Activated naive CD8-positive, alpha-beta T cell treated with anti-CD3 and anti-CD28 coated beads for 36 hours (primary cell): ENCODE measurements around the gene ARPC4. TPM values are rescaled to one million over a fixed set of nuclear protein-coding genes. Genes with fewer than 3 reads are reported as not detected.

Experiments
- DNase-seq: peaks from one replicate; pipeline ENCODE4 v3.0.0; 2021
- H3K27ac Mint-ChIP-seq: one replicate; pipeline ENCODE4 v1.8.0; 2022; ENCODE audit warnings: mild to moderate bottlenecking, moderate library complexity, mixed read lengths
- H3K27me3 Mint-ChIP-seq: one replicate; pipeline ENCODE4 v1.8.0; 2022; ENCODE audit warnings: mild to moderate bottlenecking, mixed read lengths
- H3K36me3 Mint-ChIP-seq: one replicate; pipeline ENCODE4 v1.8.0; 2021; ENCODE audit warnings: mild to moderate bottlenecking, mixed read lengths
- H3K4me1 Mint-ChIP-seq: one replicate; pipeline ENCODE4 v1.8.0; 2021; ENCODE audit warnings: mixed read lengths
- H3K4me3 Mint-ChIP-seq: one replicate; pipeline ENCODE4 v1.8.0; 2022; ENCODE audit warnings: mild to moderate bottlenecking, moderate library complexity, mixed read lengths
- H3K9me3 Mint-ChIP-seq: one replicate; pipeline ENCODE4 v1.8.0; 2022; ENCODE audit warnings: mixed read lengths
- total RNA-seq, 2 experiments: library from RNA; stranded (reverse); gene quantifications; one replicate each; pipeline ENCODE4 v1.2.3, GENCODE V29; 2021

Gene ARPC4
- total RNA-seq, 2 experiments from 2014 or later = 251 to 253 TPM

- Mint-ChIP-seq H3K36me3 (peaks cover 38% of the 10 kb centered on the region), H3K27me3 (no peaks in the 10 kb centered on the region)
Observed at GRCh38 chr3:9795207-9795606, 2.3 kb downstream of the ARPC4 start.

GRCh38 chr3:9797196-9797945, 4.5 kb downstream of the ARPC4 start:
- Mint-ChIP-seq H3K27ac (no peak overlapping the region), H3K9me3 (no peaks in the 10 kb centered on the region), H3K27me3 (no peaks in the 10 kb centered on the region), H3K36me3 (peaks cover 40% of the 10 kb centered on the region), H3K4me3 (no peak overlapping the region), H3K4me1 (peaks cover 27% of the 10 kb centered on the region)
- DNase-seq = no peak

More at GRCh38 chr3:9795207-9795606, 2.3 kb downstream of the ARPC4 start:
- H3K9me3 Mint-ChIP-seq = no peaks in the 10 kb centered on the region
- peaks cover 38% of the 10 kb centered on the region for H3K4me1 Mint-ChIP-seq
- H3K27ac Mint-ChIP-seq = peak overlapping the region; percentile 69
- DNase-seq = no peak
- peak overlapping the region; percentile 66 for H3K4me3 Mint-ChIP-seq

GRCh38 chr3:9800529-9800928, 7.6 kb downstream of the ARPC4 start:
- Mint-ChIP-seq H3K4me3 (no peak overlapping the region), H3K36me3 (peaks cover 18% of the 10 kb centered on the region), H3K27me3 (no peaks in the 10 kb centered on the region), H3K9me3 (no peaks in the 10 kb centered on the region), H3K4me1 (peaks cover 15% of the 10 kb centered on the region), H3K27ac (peak overlapping the region; percentile 38)
- no peak for DNase-seq

- Mint-ChIP-seq H3K4me1 (peaks cover 17% of the 10 kb centered on the region), H3K36me3 (peaks cover 19% of the 10 kb centered on the region), H3K4me3 (no peak overlapping the region), H3K9me3 (no peaks in the 10 kb centered on the region), H3K27me3 (no peaks in the 10 kb centered on the region), H3K27ac (peak overlapping the region; percentile 36)
- no peak for DNase-seq
Observed at GRCh38 chr3:9803494-9803893, 10.6 kb downstream of the ARPC4 start.

GRCh38 chr3:9804996-9805395, 12.1 kb downstream of the ARPC4 start:
- H3K27me3 Mint-ChIP-seq = no peaks in the 10 kb centered on the region
- no peak for DNase-seq
- H3K27ac Mint-ChIP-seq = no peak overlapping the region
- H3K9me3 Mint-ChIP-seq = no peaks in the 10 kb centered on the region
- H3K36me3 Mint-ChIP-seq = peaks cover 16% of the 10 kb centered on the region
- peaks cover 29% of the 10 kb centered on the region for H3K4me1 Mint-ChIP-seq
- H3K4me3 Mint-ChIP-seq = no peak overlapping the region

- DNase-seq = no peak
- Mint-ChIP-seq H3K9me3 (no peaks in the 10 kb centered on the region), H3K36me3 (peaks cover 21% of the 10 kb centered on the region), H3K4me3 (no peak overlapping the region), H3K4me1 (peaks cover 35% of the 10 kb centered on the region), H3K27me3 (no peaks in the 10 kb centered on the region), H3K27ac (no peak overlapping the region)
Observed at GRCh38 chr3:9806137-9806536, 13.3 kb downstream of the ARPC4 start.

GRCh38 chr3:9806688-9807589, 14.1 kb downstream of the ARPC4 start:
- Mint-ChIP-seq H3K4me1 (peaks cover 35% of the 10 kb centered on the region), H3K4me3 (no peak overlapping the region), H3K36me3 (peaks cover 27% of the 10 kb centered on the region), H3K27ac (peak overlapping the region; percentile 91), H3K9me3 (no peaks in the 10 kb centered on the region), H3K27me3 (no peaks in the 10 kb centered on the region)
- no peak for DNase-seq

- no peak for DNase-seq
- no peak overlapping the region for H3K4me3 Mint-ChIP-seq
- no peaks in the 10 kb centered on the region for H3K27me3 Mint-ChIP-seq
- no peaks in the 10 kb centered on the region for H3K9me3 Mint-ChIP-seq
- peak overlapping the region; percentile 91 for H3K27ac Mint-ChIP-seq
- H3K4me1 Mint-ChIP-seq = peaks cover 35% of the 10 kb centered on the region
- H3K36me3 Mint-ChIP-seq = peaks cover 27% of the 10 kb centered on the region
Observed at GRCh38 chr3:9807981-9808344, 15.1 kb downstream of the ARPC4 start.

- Mint-ChIP-seq H3K27me3 (no peaks in the 10 kb centered on the region), H3K36me3 (peaks cover 27% of the 10 kb centered on the region), H3K4me1 (peaks cover 33% of the 10 kb centered on the region), H3K27ac (peak overlapping the region; percentile 91), H3K9me3 (no peaks in the 10 kb centered on the region), H3K4me3 (peak overlapping the region; percentile 84)
- peak; percentile 58 for DNase-seq
Observed at GRCh38 chr3:9808345-9809037, 15.6 kb downstream of the ARPC4 start.

- Mint-ChIP-seq H3K4me1 (peaks cover 31% of the 10 kb centered on the region), H3K4me3 (peak overlapping the region; percentile 84), H3K27ac (peak overlapping the region; percentile 91), H3K27me3 (no peaks in the 10 kb centered on the region), H3K36me3 (peaks cover 27% of the 10 kb centered on the region), H3K9me3 (no peaks in the 10 kb centered on the region)
- peak; percentile 13 for DNase-seq
Observed at GRCh38 chr3:9809239-9809614, 16.3 kb downstream of the ARPC4 start.

- no peaks in the 10 kb centered on the region for H3K27me3 Mint-ChIP-seq
- H3K4me3 Mint-ChIP-seq = peak within 1 kb of the TSS; percentile 84
- H3K9me3 Mint-ChIP-seq = no peaks in the 10 kb centered on the region
- H3K4me1 Mint-ChIP-seq = peaks cover 31% of the 10 kb centered on the region
- H3K27ac Mint-ChIP-seq = peak within 1 kb of the TSS; percentile 91
- DNase-seq = peak; percentile 49
- H3K36me3 Mint-ChIP-seq = peaks cover 27% of the 10 kb centered on the region
Observed at GRCh38 chr3:9809615-9810432, 16.9 kb downstream of the ARPC4 start, which contains the start of gene TTLL3. TTLL3 (plus strand) TSS chr3:9810262; CDS start chr3:9810662, 400 bp downstream.

- Mint-ChIP-seq H3K36me3 (peaks cover 27% of the 10 kb centered on the region), H3K9me3 (no peaks in the 10 kb centered on the region), H3K27ac (peak overlapping the region; percentile 34), H3K4me3 (peak overlapping the region; percentile 61), H3K4me1 (peaks cover 31% of the 10 kb centered on the region), H3K27me3 (no peaks in the 10 kb centered on the region)
- no peak for DNase-seq
Observed at GRCh38 chr3:9810433-9810770, 17.5 kb downstream of the ARPC4 start.

GRCh38 chr3:9810846-9811245, 18.0 kb downstream of the ARPC4 start:
- Mint-ChIP-seq H3K27me3 (no peaks in the 10 kb centered on the region), H3K27ac (peak overlapping the region; percentile 36), H3K9me3 (no peaks in the 10 kb centered on the region), H3K4me1 (peaks cover 31% of the 10 kb centered on the region), H3K36me3 (peaks cover 27% of the 10 kb centered on the region), H3K4me3 (peak overlapping the region; percentile 61)
- DNase-seq = no peak

GRCh38 chr3:9812870-9813483, 20.1 kb downstream of the ARPC4 start:
- peaks cover 21% of the 10 kb centered on the region for H3K36me3 Mint-ChIP-seq
- H3K27me3 Mint-ChIP-seq = no peaks in the 10 kb centered on the region
- DNase-seq = no peak
- no peak overlapping the region for H3K4me3 Mint-ChIP-seq
- H3K27ac Mint-ChIP-seq = no peak overlapping the region
- peaks cover 23% of the 10 kb centered on the region for H3K4me1 Mint-ChIP-seq
- H3K9me3 Mint-ChIP-seq = no peaks in the 10 kb centered on the region
